Mucosa of descending colon (tissue), 3 donors: ENCODE data around the gene FOXN1. TPM values are rescaled to one million over a fixed set of nuclear protein-coding genes. Genes with fewer than 3 reads are reported as not detected.
"Not testable (repeated sequence)": the region's sequence is repeated elsewhere in the genome, so short reads cannot be mapped to it uniquely, and the experiment has no call there.

Experiments
- ATAC-seq: fragments of 200-7000 bp; cut with Tn5 transposase; one replicate; pipeline ENCODE4 v1.9.1; 2020; ENCODE audit warnings: mild to moderate bottlenecking, moderate library complexity
- DNase-seq, 3 donors: peaks; one replicate each; pipeline ENCODE4 v3.0.0-alpha.2; 2020
- H3K36me3 ChIP-seq: fragments of 200-600 bp; one replicate; pipeline ENCODE4 v1.8.0; 2021; ENCODE audit warnings: low read depth, mild to moderate bottlenecking
- H3K4me1 ChIP-seq: fragments of 200-600 bp; one replicate; pipeline ENCODE4 v1.8.0; 2021; ENCODE audit warnings: low read depth, mild to moderate bottlenecking
- H3K4me3 ChIP-seq: fragments of 200-600 bp; one replicate; pipeline ENCODE4 v1.8.0; 2021; ENCODE audit warnings: mild to moderate bottlenecking
- H3K9me3 ChIP-seq: fragments of 200-600 bp; one replicate; pipeline ENCODE4 v1.8.0; 2021; ENCODE audit warnings: mild to moderate bottlenecking
- intact Hi-C, 2 donors: fragments of 100-400 bp; cut with DNase I in 1 of 2; cut with micrococcal nuclease in 1 of 2; formaldehyde crosslinking; loops; one replicate each; pipeline versions ENCODE4 v1.11.0 to v1.11.1; 2022; cut with DNase I, micrococcal nuclease
- total RNA-seq, 3 donors: library from RNA; stranded (reverse); fragmentation: NEBNext Ultra II Directional in 2 of 3; extraction: Animal tissue kit (Norgen Biotek cat#: 25700) in 2 of 3; gene quantifications; one replicate each; pipeline versions ENCODE4 v1.2.1 to v1.2.4, GENCODE V29; 2021 to 2023
- TF ChIP-seq, protein P1 (sequence below): fragments of 200-600 bp; IDR thresholded peaks from one replicate; pipeline ENCODE4 v1.8.0; 2022; ENCODE audit warnings: antibody characterized with exemption, mild to moderate bottlenecking
- donor health status: DM: no; HTN: no; CAD: no; lungs with moderate emphysema.
- donor health status: DM: no; HTN: no; CAD: no.
- donor health status: DM: no; HTN: yes; CAD: no.

Gene FOXN1
- total RNA-seq, 3 donors from 2014 or later, result 0.46 to 0.69 TPM; not detected in 1

DNA sequence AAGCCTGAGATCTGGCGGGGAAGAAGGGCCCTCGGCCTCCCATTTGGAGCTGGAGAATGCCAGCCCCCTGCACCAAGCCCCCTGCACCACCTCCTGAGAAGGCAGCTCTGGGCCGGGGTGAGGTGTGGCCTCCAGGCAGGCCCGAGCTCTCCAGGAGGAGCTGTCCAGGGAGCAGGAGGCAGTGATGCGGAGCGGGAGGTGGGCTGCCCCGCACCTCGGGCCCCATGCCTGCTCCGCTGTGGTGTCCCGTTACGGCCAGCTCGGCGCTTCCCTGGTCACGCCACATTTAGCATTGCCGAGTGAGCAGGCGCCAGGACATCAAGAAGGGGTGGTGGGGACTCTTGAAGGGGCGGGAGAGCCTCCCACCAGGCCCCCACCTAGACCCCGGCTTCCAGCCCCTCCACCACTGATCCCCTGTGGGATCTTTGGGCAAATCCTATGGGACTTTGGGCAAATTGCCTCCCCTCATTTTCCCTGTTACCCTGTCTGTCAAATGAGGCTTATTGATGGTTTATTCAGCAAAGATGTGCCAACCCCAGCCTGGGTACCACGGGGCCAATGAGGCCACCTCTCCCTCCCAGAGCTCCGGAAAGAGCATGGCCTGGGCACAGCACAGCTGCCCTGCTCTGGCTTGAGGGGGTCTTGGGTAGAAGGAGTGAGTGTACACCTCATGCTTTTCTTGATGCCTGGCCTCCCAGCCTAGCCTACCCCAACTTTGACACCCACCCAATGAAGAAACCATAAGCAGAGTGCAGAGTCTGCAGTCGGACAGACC, 15.3 kb downstream of the FOXN1 start:
- no peak for ATAC-seq
- intact Hi-C loops, result no loop called here
- H3K4me1 ChIP-seq, result peaks cover 12% of the 10 kb centered on the region
- TF ChIP-seq, protein P1, sequence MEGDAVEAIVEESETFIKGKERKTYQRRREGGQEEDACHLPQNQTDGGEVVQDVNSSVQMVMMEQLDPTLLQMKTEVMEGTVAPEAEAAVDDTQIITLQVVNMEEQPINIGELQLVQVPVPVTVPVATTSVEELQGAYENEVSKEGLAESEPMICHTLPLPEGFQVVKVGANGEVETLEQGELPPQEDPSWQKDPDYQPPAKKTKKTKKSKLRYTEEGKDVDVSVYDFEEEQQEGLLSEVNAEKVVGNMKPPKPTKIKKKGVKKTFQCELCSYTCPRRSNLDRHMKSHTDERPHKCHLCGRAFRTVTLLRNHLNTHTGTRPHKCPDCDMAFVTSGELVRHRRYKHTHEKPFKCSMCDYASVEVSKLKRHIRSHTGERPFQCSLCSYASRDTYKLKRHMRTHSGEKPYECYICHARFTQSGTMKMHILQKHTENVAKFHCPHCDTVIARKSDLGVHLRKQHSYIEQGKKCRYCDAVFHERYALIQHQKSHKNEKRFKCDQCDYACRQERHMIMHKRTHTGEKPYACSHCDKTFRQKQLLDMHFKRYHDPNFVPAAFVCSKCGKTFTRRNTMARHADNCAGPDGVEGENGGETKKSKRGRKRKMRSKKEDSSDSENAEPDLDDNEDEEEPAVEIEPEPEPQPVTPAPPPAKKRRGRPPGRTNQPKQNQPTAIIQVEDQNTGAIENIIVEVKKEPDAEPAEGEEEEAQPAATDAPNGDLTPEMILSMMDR, result no peak
- no peaks in the 10 kb centered on the region for H3K36me3 ChIP-seq
- H3K9me3 ChIP-seq, result no peaks in the 10 kb centered on the region
- no peak overlapping the region for H3K4me3 ChIP-seq
- peak in 2 of 3 donors; percentile 20 to 44 for DNase-seq

DNA sequence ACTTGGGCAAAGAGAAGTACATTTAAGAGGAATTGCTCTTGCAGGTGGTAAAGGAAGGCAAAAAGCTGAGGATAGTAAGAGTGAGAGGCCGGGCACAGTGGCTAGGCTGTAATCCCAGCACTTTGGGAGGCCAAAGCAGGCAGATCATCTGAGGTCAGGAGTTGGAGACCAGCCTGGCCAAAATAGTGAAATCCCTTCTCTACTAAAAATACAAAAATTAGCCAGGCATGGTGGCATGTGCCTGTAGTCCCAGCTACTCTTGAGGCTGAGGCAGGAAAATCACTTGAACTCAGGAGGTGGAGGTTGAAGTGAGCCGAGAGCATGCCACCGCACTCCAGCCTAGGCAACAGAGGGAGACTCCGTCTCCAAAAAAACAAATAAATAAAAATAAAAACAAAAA, 16.1 kb downstream of the FOXN1 start:
- H3K4me3 ChIP-seq, ATAC-seq, DNase-seq: not testable (repeated sequence)

DNA sequence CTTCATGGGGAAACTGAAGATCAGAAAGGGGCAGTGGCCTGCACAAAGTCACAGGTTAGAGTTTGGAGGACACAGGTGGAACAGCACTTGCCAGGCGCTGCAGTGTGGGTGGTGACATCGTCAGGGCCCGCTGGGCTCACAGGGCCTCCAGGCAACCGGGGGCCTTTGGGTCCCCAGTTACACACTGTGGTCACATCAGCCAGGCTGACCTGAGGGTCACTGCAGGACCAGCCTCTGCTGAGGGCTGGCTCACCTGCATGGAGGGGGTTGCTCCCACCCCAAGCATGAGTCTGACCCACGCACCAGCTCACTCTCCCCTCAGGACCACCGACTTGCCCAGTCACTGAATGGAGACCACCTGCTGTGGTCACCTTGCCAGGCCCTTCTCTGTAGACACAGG, 17.0 kb downstream of the FOXN1 start:
- Histone ChIP-seq H3K4me1 (peaks cover 17% of the 10 kb centered on the region), H3K36me3 (no peaks in the 10 kb centered on the region), H3K9me3 (no peaks in the 10 kb centered on the region), H3K4me3 (no peak overlapping the region)
- DNase-seq, result peak in 2 of 3 donors; percentile 24 to 28
- intact Hi-C loops, result no loop called here
- ATAC-seq, result no peak
- TF ChIP-seq, protein P1, result no peak

More for the DNA sequence above, 16.1 kb downstream of the FOXN1 start:
- intact Hi-C loops, H3K36me3 ChIP-seq, H3K9me3 ChIP-seq: not testable (repeated sequence)
- peaks cover 12% of the 10 kb centered on the region for H3K4me1 ChIP-seq

DNA sequence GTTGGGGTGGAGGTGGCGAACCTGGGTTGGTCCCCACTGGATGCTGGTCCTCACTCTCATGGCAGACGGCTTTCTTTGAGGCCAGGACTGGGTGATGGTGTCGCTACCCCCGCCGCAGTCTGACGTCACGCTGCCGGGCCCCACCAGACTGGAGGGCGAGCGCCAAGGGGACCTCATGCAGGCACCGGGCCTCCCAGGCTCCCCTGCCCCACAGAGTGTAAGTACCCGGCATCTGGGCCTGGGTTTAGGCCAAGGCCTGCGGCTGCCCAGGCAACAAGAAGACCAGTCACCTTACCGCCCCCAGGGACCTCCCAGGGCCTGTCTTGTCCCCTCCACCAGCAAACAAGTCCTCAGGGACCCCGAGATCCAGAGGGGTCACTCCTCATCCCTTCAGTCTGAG, 17.7 kb downstream of the FOXN1 start:
- no peaks in the 10 kb centered on the region for H3K9me3 ChIP-seq
- intact Hi-C loops, result no loop called here
- no peak for ATAC-seq
- H3K4me3 ChIP-seq, result no peak overlapping the region
- peak in 2 of 3 donors; percentile 28 to 48 for DNase-seq
- H3K4me1 ChIP-seq, result peaks cover 23% of the 10 kb centered on the region
- TF ChIP-seq, protein P1, result no peak
- H3K36me3 ChIP-seq, result no peaks in the 10 kb centered on the region

DNA sequence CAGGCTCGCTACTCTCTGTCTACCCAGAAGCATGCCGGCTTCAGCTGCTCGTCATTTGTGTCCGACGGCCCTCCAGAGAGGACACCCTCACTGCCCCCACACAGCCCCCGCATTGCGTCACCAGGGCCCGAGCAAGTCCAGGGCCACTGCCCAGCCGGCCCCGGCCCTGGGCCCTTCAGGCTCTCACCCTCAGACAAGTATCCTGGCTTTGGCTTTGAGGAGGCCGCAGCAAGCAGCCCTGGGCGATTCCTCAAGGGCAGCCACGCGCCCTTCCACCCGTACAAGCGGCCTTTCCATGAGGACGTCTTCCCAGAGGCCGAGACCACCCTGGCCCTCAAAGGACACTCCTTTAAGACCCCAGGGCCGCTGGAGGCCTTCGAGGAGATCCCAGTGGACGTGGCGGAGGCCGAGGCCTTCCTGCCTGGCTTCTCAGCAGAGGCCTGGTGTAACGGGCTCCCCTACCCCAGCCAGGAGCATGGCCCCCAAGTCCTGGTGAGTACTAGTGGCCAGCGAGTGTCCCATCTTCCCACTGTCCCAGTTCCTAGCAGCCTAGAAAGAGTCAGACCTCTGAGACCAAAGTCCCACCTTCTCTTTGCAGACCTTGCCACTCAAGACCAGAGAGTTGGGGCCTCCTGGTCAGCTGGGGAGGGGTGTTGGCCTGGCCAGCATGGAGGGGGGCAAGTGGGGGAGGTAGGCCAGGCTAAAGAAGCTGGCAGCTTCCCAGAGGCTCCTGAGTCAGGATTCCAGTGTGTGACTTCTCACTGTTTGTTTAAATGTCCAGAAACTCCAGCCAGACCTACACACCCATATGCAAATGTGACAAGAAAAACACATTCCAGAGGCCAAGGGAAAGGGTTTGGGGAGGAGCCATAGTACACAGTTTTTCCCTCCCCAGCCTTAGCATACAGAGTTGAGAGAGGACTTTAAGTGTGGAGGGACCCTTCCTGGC, 18.6 kb downstream of the FOXN1 start:
- intact Hi-C loops, result no loop called here
- DNase-seq (peak; percentile 57 to 77 (median 63)), ATAC-seq (peak; percentile 80)
- Histone ChIP-seq H3K4me3 (no peak overlapping the region), H3K9me3 (no peaks in the 10 kb centered on the region), H3K36me3 (no peaks in the 10 kb centered on the region), H3K4me1 (peaks cover 23% of the 10 kb centered on the region)
- TF ChIP-seq, protein P1, result no peak

DNA sequence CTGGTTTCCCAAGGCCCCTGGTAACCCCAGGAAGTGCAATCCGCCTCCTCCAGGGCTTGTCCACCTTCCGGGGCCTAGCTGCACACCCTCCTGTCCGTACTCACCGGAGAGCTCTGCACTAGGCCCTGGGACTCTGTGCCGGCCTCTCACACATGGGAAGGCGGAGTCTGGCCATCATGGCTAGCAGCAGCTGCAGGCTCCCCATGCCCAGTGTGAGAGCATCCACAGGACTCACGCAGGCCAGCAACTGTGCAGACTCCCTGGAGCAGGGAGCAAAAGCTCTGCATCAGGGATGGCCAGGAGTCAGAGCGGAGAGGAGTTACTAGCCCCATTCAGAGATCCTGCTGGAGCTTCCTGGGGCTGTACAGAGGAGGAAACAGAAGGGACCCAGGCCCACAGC, 20.2 kb downstream of the FOXN1 start:
- ATAC-seq (no peak), DNase-seq (peak in 1 of 3 donors; percentile 57)
- H3K9me3 ChIP-seq, result no peaks in the 10 kb centered on the region
- peaks cover 23% of the 10 kb centered on the region for H3K4me1 ChIP-seq
- TF ChIP-seq, protein P1, result no peak
- H3K4me3 ChIP-seq, result no peak overlapping the region
- intact Hi-C loops, result no loop called here
- no peaks in the 10 kb centered on the region for H3K36me3 ChIP-seq
